NCI-H2081 treated with DMSO at 0.1 percent for 48 hours (cell line): Measurements from ENCODE around the gene SEC24A.
"Not testable (repeated sequence)": the region's sequence is repeated elsewhere in the genome, so short reads cannot be mapped to it uniquely, and the experiment has no call there.

Source experiments
- DNase-seq: peaks from one replicate; lab custom pipeline; 2025; lab: John Stamatoyannopoulos, UW

Gene SEC24A

GRCh38 chr5:134749415-134749814, 100.8 kb downstream of the SEC24A start:
- DNase-seq, result no peak

- no peak for DNase-seq
Observed at GRCh38 chr5:134758176-134758503, 109.6 kb downstream of the SEC24A start.

- peak; percentile 44 for DNase-seq
Observed at GRCh38 chr5:134758504-134759341, 110.1 kb downstream of the SEC24A start, which contains the start of gene DDX46. DDX46 (plus strand) TSS chr5:134758779; CDS start chr5:134758939, 160 bp downstream.

GRCh38 chr5:134767528-134768291, 119.1 kb downstream of the SEC24A start:
- not testable (repeated sequence) for DNase-seq

- DNase-seq, result no peak
Observed at GRCh38 chr5:134769206-134769605, 120.6 kb downstream of the SEC24A start.

GRCh38 chr5:134772461-134773125, 124.0 kb downstream of the SEC24A start:
- no peak for DNase-seq

- DNase-seq, result no peak
Observed at GRCh38 chr5:134777366-134777765, 128.8 kb downstream of the SEC24A start.
